HG03175 (cell line): ENCODE data around the gene CSNK1D.
"Not testable (repeated sequence)": the region's sequence is repeated elsewhere in the genome, so short reads cannot be mapped to it uniquely, and the experiment has no call there.

Source experiments
- ATAC-seq: cut with Tn5 transposase; IDR thresholded peaks from one replicate; pipeline ENCODE4 v1.9.1; 2021; ENCODE audit warnings: mild to moderate bottlenecking, moderate library complexity; ENCODE audit not compliant: unreplicated experiment

Gene CSNK1D

DNA sequence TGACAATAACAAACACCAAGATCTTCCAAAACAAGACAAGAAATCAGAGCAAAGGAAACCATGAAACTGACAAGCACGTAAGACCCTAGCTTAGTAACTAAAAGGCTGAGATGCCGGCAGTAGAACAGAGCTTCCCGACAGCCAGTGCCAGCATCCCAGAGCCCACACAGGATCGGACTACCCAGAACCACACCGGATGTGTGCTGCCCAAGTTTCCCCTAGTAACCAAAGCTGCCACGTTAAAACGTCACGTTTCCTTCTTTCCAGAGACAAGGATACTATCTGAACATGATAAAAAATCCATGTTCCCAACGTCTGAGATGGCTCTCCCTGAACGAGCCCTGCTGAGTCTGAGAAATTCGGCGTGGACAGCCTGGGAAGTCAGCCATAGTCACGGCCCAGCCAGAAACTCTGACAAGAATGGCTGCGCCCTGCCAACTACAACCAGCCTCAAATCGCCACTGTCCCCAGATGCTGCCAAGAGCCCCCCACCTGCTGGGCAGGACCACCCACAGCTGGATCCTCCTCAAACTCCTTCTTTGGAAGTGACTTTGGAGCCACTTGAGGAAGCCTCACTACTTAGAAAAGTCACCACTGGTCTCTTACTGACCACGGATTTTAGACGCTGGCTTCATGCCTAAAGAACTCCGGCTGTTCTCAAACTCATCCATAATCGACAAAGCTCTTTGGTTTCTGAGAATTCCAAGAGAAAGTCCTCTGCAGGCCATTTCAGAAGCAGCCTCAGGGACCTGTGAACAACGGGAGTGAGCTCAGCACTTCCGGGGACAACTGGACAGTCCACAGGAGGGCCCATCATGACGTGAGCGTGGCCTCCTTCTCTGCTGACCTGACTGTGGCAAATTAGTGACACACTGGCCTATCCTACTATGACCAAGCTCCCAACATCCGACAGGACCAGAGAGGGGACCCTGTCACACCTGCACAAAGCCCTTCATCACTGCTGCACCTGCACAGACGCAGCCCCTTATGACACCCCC is 77.5 kb downstream of the CSNK1D start:
- no peak for ATAC-seq

GRCh38 chr17:82194765-82195164 is 78.7 kb downstream of the CSNK1D start:
- ATAC-seq = no peak

GRCh38 chr17:82193520-82194220 is 79.8 kb downstream of the CSNK1D start:
- no peak for ATAC-seq

- not testable (repeated sequence) for ATAC-seq
Measured at GRCh38 chr17:82193050-82193449, 80.5 kb downstream of the CSNK1D start.
